ENCODE data around the gene EIF4A2. TPM values are rescaled to one million over a fixed set of nuclear protein-coding genes. Genes with fewer than 3 reads are reported as not detected.

The EIF4A2 gene
- total and polyA plus RNA-seq, 9 of the 15 experiments (the other 6 are each of a cell fraction or from before 2014, with no cell fraction given): 307 to 754 (median 435) TPM

DNA sequence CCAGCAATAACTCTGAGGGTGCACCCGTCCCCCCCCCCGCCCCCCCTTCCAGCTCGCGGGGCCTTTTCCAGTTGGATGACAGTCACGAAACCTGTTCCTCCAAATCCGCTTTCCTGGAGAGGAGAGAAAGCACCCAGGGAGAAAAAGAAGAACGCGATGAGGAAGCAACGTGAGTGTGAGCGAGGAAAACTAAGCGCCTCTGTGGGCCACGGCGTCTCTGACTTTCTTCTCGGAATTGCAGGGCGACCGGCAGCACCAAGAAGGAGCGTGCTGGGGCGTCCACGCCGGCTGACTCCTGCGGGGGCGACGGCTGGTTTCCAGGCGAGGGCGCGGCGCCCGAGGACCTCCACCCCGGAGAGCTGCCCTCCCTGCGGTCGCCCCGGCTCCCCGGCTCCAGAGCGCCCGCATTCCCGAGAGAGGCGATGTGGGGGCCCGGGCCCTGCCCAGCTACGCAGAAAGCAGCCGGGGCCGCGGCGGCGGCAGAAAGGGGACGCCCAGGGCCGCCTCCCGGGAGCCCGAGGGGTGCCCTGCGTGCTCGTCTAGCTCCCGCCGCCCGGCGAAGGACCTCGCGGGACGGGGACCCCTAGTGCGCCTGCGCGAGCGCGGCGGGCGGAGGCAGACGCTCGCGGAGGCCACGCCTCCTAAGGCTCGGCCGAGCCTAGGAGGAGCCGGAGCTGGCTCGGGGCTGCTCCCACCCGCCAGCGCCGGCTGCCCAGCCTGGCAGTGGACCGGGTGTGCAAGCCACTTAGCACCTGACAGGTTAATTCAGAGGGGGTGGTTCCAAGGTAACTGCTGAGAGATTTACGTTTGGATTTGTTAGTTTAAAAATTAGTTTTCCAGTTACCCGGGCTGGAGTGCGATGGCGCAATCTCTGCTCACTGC lies 43.8 kb downstream of the EIF4A2 start (continued):
- TF ChIP-seq SMAD4 (CRISPR knock-in tag; conservative IDR thresholded peaks at IDR 0.05) (no peak), JUNB (CRISPR knock-in tag; conservative IDR thresholded peaks at IDR 0.05) (no peak), ZZZ3 (IDR thresholded peaks at IDR 0.05) (no peak), CTBP1 (IDR thresholded peaks at IDR 0.05; ENCODE audit: borderline replicate concordance) (peak; percentile 83), DNMT1 (IDR thresholded peaks at IDR 0.05) (no peak), FOXK1 (CRISPR knock-in tag; IDR thresholded peaks at IDR 0.05; ENCODE audit: borderline replicate concordance) (no peak), TAF15 (IDR thresholded peaks at IDR 0.05; ENCODE audit: low read depth, low read length) (no peak), SNRNP70 (optimal IDR thresholded peaks at IDR 0.05; ENCODE audit: low read depth, low read length) (no peak), ARHGAP35 (IDR thresholded peaks at IDR 0.05; ENCODE audit: partially characterized antibody) (no peak), ARID1B (IDR thresholded peaks at IDR 0.05) (no peak), BRF1 (IDR thresholded peaks at IDR 0.05; ENCODE audit: borderline replicate concordance, extremely low read depth, insufficient read length) (no peak), ZNF23 (CRISPR knock-in tag; IDR thresholded peaks at IDR 0.05) (no peak), ZNF274 (IDR thresholded peaks at IDR 0.05; ENCODE audit: borderline replicate concordance, low read depth, low read length) (no peak), SETDB1 (IDR thresholded peaks at IDR 0.05; ENCODE audit: low read length) (no peak), SIX5 (IDR thresholded peaks at IDR 0.05; ENCODE audit: borderline replicate concordance in 1 of 2, insufficient read depth in 1 of 2, low read depth in 1 of 2, low read length in 2 of 2) (no peak), ZNF584 (CRISPR knock-in tag; IDR thresholded peaks at IDR 0.05; ENCODE audit: low read depth) (no peak)
- TF ChIP-seq, protein P1, sequence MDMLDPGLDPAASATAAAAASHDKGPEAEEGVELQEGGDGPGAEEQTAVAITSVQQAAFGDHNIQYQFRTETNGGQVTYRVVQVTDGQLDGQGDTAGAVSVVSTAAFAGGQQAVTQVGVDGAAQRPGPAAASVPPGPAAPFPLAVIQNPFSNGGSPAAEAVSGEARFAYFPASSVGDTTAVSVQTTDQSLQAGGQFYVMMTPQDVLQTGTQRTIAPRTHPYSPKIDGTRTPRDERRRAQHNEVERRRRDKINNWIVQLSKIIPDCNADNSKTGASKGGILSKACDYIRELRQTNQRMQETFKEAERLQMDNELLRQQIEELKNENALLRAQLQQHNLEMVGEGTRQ (CRISPR knock-in tag; IDR thresholded peaks at IDR 0.05): no peak
- TF ChIP-seq, protein P2, sequence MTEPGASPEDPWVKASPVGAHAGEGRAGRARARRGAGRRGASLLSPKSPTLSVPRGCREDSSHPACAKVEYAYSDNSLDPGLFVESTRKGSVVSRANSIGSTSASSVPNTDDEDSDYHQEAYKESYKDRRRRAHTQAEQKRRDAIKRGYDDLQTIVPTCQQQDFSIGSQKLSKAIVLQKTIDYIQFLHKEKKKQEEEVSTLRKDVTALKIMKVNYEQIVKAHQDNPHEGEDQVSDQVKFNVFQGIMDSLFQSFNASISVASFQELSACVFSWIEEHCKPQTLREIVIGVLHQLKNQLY (CRISPR knock-in tag; conservative IDR thresholded peaks at IDR 0.05): no peak
- TF ChIP-seq, protein P3, sequence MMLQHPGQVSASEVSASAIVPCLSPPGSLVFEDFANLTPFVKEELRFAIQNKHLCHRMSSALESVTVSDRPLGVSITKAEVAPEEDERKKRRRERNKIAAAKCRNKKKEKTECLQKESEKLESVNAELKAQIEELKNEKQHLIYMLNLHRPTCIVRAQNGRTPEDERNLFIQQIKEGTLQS (IDR thresholded peaks at IDR 0.05): peak; percentile 68
- TF ChIP-seq, protein P3 (CRISPR knock-in tag; conservative IDR thresholded peaks at IDR 0.05): no peak
- TF ChIP-seq, protein P4, sequence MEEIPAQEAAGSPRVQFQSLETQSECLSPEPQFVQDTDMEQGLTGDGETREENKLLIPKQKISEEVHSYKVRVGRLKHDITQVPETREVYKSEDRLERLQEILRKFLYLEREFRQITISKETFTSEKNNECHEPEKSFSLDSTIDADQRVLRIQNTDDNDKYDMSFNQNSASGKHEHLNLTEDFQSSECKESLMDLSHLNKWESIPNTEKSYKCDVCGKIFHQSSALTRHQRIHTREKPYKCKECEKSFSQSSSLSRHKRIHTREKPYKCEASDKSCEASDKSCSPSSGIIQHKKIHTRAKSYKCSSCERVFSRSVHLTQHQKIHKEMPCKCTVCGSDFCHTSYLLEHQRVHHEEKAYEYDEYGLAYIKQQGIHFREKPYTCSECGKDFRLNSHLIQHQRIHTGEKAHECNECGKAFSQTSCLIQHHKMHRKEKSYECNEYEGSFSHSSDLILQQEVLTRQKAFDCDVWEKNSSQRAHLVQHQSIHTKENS (CRISPR knock-in tag; IDR thresholded peaks at IDR 0.05): no peak
- TF ChIP-seq, protein P5, sequence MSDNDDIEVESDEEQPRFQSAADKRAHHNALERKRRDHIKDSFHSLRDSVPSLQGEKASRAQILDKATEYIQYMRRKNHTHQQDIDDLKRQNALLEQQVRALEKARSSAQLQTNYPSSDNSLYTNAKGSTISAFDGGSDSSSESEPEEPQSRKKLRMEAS (CRISPR knock-in tag; IDR thresholded peaks at IDR 0.05): no peak
- TF ChIP-seq, protein P6, sequence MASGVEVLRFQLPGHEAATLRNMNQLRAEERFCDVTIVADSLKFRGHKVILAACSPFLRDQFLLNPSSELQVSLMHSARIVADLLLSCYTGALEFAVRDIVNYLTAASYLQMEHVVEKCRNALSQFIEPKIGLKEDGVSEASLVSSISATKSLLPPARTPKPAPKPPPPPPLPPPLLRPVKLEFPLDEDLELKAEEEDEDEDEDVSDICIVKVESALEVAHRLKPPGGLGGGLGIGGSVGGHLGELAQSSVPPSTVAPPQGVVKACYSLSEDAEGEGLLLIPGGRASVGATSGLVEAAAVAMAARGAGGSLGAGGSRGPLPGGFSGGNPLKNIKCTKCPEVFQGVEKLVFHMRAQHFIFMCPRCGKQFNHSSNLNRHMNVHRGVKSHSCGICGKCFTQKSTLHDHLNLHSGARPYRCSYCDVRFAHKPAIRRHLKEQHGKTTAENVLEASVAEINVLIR (CRISPR knock-in tag; IDR thresholded peaks at IDR 0.05): no peak

Measured in K562 (cell line).